ENCODE measurements around the gene CYTH1. TPM values are rescaled to one million over a fixed set of nuclear protein-coding genes. Genes with fewer than 3 reads are reported as not detected.

CYTH1 gene
- total RNA-seq, 1 experiment from 2014 or later = 9.6 TPM

DNA sequence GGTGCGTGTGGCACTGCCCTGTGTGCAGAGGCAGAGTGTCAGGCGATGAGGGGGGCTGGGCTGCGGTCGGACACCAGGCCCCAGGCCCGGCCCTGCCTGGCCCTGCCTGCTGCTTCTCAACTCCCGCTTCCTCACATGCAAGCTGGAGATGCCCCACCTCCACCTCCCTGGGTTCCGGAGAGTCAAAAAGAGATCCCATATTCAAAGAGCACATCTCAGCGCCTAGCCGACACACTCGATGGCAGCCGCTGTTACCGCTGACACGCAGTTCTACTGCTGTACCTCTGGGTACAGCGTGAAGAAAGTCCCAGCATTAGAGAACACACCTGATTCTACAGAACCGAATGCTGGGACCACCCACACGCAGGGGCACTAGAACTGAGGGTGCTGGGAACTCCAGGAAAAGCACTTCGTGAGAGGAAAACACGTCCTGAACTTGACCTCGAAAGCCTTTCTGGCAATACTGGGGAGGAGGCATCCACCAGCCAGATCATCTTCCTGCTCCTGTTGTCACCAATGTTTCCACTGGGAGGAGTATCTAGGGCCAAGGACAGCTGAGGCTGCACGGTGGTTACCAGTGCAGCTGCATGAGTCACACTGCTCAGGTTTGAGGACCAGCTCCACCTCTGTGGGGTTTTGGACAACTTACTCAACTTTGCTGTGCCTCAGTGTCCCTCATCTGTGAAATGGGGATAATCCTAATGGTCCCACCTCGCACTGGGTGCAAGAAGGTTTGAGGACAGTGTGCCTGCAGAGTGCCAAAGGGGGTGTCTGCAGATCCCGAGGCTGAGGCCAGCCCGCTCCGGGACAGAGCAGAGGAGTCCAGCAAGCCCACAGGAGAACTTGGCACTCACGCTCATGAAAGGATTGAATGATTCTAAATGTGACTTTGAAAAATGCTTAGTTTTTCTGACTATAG is 104.5 kb downstream of the CYTH1 start:
- Histone ChIP-seq H3K9me3 (ENCODE audit: low read length) (no peaks in the 10 kb centered on the region), H3K36me3 (ENCODE audit: insufficient read depth, low read length) (no peaks in the 10 kb centered on the region), H3K4me2 (ENCODE audit: low read depth, low read length, poor library complexity, severe bottlenecking) (no peak overlapping the region), H4K20me1 (ENCODE audit: insufficient read depth, low read depth, low read length) (no peaks in the 10 kb centered on the region), H3K27me3 (ENCODE audit: low read length) (no peaks in the 10 kb centered on the region), H2AFZ (ENCODE audit: low read length) (no peak overlapping the region), H3K9me2 (replicated peaks; ENCODE audit: insufficient read depth, low read length) (no peaks in the 10 kb centered on the region), H3K79me2 (ENCODE audit: low read length) (no peaks in the 10 kb centered on the region), H3K4me1 (ENCODE audit: low read length) (no peaks in the 10 kb centered on the region), H3K4me3 (ENCODE audit: low read length) (no peak overlapping the region), H3K9ac (ENCODE audit: low read length) (no peak overlapping the region), H3K27ac (ENCODE audit: low read length) (no peak overlapping the region)
- no peak for DNase-seq

GRCh38 chr17:78676412-78677302 is 105.4 kb downstream of the CYTH1 start:
- Histone ChIP-seq H3K36me3 (ENCODE audit: insufficient read depth, low read length) (no peaks in the 10 kb centered on the region), H3K79me2 (ENCODE audit: low read length) (no peaks in the 10 kb centered on the region), H2AFZ (ENCODE audit: low read length) (no peak overlapping the region), H3K9me3 (ENCODE audit: low read length) (no peaks in the 10 kb centered on the region), H3K27me3 (ENCODE audit: low read length) (no peaks in the 10 kb centered on the region), H3K27ac (ENCODE audit: low read length) (no peak overlapping the region), H3K4me2 (ENCODE audit: low read depth, low read length, poor library complexity, severe bottlenecking) (no peak overlapping the region), H3K4me3 (ENCODE audit: low read length) (no peak overlapping the region), H3K9me2 (replicated peaks; ENCODE audit: insufficient read depth, low read length) (no peaks in the 10 kb centered on the region), H4K20me1 (ENCODE audit: insufficient read depth, low read depth, low read length) (no peaks in the 10 kb centered on the region; the same call in 1 of the 2 replicates), H3K9ac (ENCODE audit: low read length) (no peak overlapping the region), H3K4me1 (ENCODE audit: low read length) (no peaks in the 10 kb centered on the region)
- DNase-seq = no peak

DNA sequence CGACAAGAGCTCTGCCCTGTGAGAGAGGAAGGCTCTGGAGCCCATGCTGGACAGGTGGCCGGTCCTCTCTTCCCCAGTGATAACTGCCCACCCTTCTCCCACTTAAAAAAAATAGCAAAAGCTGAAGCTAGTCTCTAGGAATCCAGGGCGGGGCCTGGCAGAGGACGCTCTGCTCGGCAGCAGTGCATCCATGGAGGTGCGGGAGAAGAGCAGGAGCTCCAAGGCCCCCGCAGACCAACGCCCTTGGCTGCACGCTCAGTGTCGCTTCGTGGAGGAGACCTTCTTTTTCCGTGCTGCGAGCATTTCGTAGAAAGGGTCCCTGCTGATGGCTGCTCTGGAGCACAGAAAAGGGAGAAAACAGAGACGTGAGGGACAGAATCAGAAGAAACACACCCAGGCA is 106.2 kb downstream of the CYTH1 start:
- no peak overlapping the region for H3K4me3 ChIP-seq (ENCODE audit: low read length)
- no peaks in the 10 kb centered on the region for H3K9me3 ChIP-seq (ENCODE audit: low read length)
- H3K79me2 ChIP-seq (ENCODE audit: low read length) = no peaks in the 10 kb centered on the region
- no peaks in the 10 kb centered on the region for H3K9me2 ChIP-seq (replicated peaks; ENCODE audit: insufficient read depth, low read length)
- H4K20me1 ChIP-seq (ENCODE audit: insufficient read depth, low read depth, low read length) = no peaks in the 10 kb centered on the region; the same call in 1 of the 2 replicates
- no peak overlapping the region for H3K9ac ChIP-seq (ENCODE audit: low read length)
- no peak overlapping the region for H3K4me2 ChIP-seq (ENCODE audit: low read depth, low read length, poor library complexity, severe bottlenecking)
- no peak overlapping the region for H2AFZ ChIP-seq (ENCODE audit: low read length)
- H3K27ac ChIP-seq (ENCODE audit: low read length) = no peak overlapping the region
- no peaks in the 10 kb centered on the region for H3K36me3 ChIP-seq (ENCODE audit: insufficient read depth, low read length)
- H3K4me1 ChIP-seq (ENCODE audit: low read length) = no peaks in the 10 kb centered on the region
- H3K27me3 ChIP-seq (ENCODE audit: low read length) = no peaks in the 10 kb centered on the region
- no peak for DNase-seq

DNA sequence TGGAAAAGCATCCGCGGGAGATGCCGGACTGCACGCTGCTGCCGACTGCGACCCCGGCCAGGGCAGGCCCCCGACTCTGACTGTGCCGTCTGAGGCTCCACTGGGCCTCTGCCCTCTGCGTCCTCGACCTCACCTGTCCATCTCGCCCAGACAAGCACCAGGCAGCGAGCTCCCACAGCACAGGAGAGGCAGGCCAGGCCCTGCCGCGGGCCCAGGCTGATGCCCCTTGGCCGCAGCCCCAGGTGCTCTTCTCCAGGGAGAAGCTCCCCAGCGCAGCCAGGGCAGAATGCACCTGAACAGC is 106.8 kb downstream of the CYTH1 start:
- Histone ChIP-seq H3K27me3 (ENCODE audit: low read length) (no peaks in the 10 kb centered on the region), H2AFZ (ENCODE audit: low read length) (no peak overlapping the region), H4K20me1 (ENCODE audit: insufficient read depth, low read depth, low read length) (no peaks in the 10 kb centered on the region; the same call in 1 of the 2 replicates), H3K4me3 (ENCODE audit: low read length) (no peak overlapping the region), H3K4me1 (ENCODE audit: low read length) (no peaks in the 10 kb centered on the region), H3K9ac (ENCODE audit: low read length) (no peak overlapping the region), H3K4me2 (ENCODE audit: low read depth, low read length, poor library complexity, severe bottlenecking) (no peak overlapping the region), H3K27ac (ENCODE audit: low read length) (no peak overlapping the region), H3K9me2 (replicated peaks; ENCODE audit: insufficient read depth, low read length) (no peaks in the 10 kb centered on the region), H3K79me2 (ENCODE audit: low read length) (no peaks in the 10 kb centered on the region), H3K9me3 (ENCODE audit: low read length) (no peaks in the 10 kb centered on the region), H3K36me3 (ENCODE audit: insufficient read depth, low read length) (no peaks in the 10 kb centered on the region)
- no peak for DNase-seq

DNA sequence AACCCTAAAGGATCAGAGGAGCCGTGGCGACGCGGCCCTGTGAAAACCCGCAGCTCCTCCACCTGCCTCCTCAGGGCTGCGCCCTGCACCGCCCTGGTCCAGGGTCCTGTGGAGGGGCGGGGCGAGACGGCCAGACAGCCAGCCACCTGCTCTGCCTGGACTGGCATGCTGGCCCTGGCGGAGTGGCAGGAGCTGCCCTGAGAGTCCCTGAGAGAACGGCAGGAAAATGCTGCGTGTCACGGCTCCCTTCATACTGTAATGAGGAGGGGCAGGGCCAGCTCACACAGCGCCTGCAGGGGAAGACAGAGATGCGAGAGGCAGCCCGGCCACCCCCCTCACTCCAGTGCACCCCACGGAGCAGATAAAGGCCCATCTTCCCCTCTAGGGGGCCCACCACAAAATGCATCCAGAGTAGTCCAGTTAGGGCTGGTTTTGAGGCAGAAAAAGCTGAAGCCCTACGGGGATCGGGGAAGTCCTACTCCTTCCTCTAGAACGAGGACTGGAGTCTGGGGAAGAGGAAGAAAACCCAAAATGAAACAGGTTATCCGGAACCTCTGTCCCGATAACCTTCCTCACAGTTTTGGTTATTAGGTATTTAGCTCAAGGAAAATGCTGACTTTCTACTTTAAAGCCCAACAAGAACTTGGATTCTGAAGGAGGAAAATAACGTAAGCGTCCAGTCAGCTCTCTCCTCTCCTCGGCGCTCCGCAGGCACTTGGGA is 107.3 kb downstream of the CYTH1 start:
- Histone ChIP-seq H3K9ac (ENCODE audit: low read length) (no peak overlapping the region), H3K79me2 (ENCODE audit: low read length) (no peaks in the 10 kb centered on the region), H3K4me3 (ENCODE audit: low read length) (no peak overlapping the region), H3K4me2 (ENCODE audit: low read depth, low read length, poor library complexity, severe bottlenecking) (no peak overlapping the region), H3K9me3 (ENCODE audit: low read length) (no peaks in the 10 kb centered on the region), H3K36me3 (ENCODE audit: insufficient read depth, low read length) (no peaks in the 10 kb centered on the region), H3K27me3 (ENCODE audit: low read length) (no peaks in the 10 kb centered on the region), H4K20me1 (ENCODE audit: insufficient read depth, low read depth, low read length) (no peaks in the 10 kb centered on the region; the same call in 1 of the 2 replicates), H3K27ac (ENCODE audit: low read length) (no peak overlapping the region), H2AFZ (ENCODE audit: low read length) (no peak overlapping the region), H3K4me1 (ENCODE audit: low read length) (no peaks in the 10 kb centered on the region), H3K9me2 (replicated peaks; ENCODE audit: insufficient read depth, low read length) (no peaks in the 10 kb centered on the region)
- no peak for DNase-seq

DNA sequence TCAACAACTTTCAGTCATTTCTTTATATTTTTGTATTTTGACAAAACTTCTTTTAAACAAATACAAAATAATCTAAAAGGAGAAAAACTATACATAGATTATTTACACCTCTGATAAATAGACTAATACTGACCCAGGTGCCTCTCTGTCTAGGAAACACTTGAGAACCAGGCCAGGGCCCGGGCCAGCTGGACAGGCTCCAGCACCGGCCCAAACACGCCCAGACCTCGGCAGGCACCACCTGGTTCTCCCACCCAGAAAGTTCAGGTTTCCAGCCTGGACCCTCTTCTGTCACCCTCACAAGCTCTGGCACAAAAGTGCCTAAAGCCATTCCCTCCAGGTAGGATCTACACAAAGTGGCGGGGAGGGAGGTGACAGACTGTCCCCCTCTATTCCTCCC is 107.9 kb downstream of the CYTH1 start:
- Histone ChIP-seq H3K9me3 (ENCODE audit: low read length) (no peaks in the 10 kb centered on the region), H3K79me2 (ENCODE audit: low read length) (no peaks in the 10 kb centered on the region), H3K4me1 (ENCODE audit: low read length) (no peaks in the 10 kb centered on the region), H3K36me3 (ENCODE audit: insufficient read depth, low read length) (no peaks in the 10 kb centered on the region), H3K9me2 (replicated peaks; ENCODE audit: insufficient read depth, low read length) (no peaks in the 10 kb centered on the region), H3K9ac (ENCODE audit: low read length) (no peak overlapping the region), H2AFZ (ENCODE audit: low read length) (no peak overlapping the region), H3K4me2 (ENCODE audit: low read depth, low read length, poor library complexity, severe bottlenecking) (no peak overlapping the region), H3K27ac (ENCODE audit: low read length) (no peak overlapping the region), H4K20me1 (ENCODE audit: insufficient read depth, low read depth, low read length) (no peaks in the 10 kb centered on the region; the same call in 1 of the 2 replicates), H3K27me3 (ENCODE audit: low read length) (no peaks in the 10 kb centered on the region), H3K4me3 (ENCODE audit: low read length) (no peak overlapping the region)
- DNase-seq = no peak

GRCh38 chr17:78673395-78673794 is 108.7 kb downstream of the CYTH1 start:
- Histone ChIP-seq H3K4me1 (ENCODE audit: low read length) (no peaks in the 10 kb centered on the region), H3K9ac (ENCODE audit: low read length) (no peak overlapping the region), H3K36me3 (ENCODE audit: insufficient read depth, low read length) (no peaks in the 10 kb centered on the region), H3K79me2 (ENCODE audit: low read length) (no peaks in the 10 kb centered on the region), H2AFZ (ENCODE audit: low read length) (no peak overlapping the region), H3K4me2 (ENCODE audit: low read depth, low read length, poor library complexity, severe bottlenecking) (no peak overlapping the region), H3K4me3 (ENCODE audit: low read length) (no peak overlapping the region), H4K20me1 (ENCODE audit: insufficient read depth, low read depth, low read length) (no peaks in the 10 kb centered on the region; the same call in 1 of the 2 replicates), H3K9me2 (replicated peaks; ENCODE audit: insufficient read depth, low read length) (no peaks in the 10 kb centered on the region), H3K27ac (ENCODE audit: low read length) (no peak overlapping the region), H3K27me3 (ENCODE audit: low read length) (no peaks in the 10 kb centered on the region), H3K9me3 (ENCODE audit: low read length) (no peaks in the 10 kb centered on the region)
- DNase-seq = no peak

Data from Karpas-422 (cell line).